ENCODE data around the gene KRT4.

The KRT4 gene

GRCh38 chr12:52821826-52822660 is 8.1 kb upstream of the KRT4 start:
- DNase-seq: no peak

GRCh38 chr12:52821071-52821730 is 7.3 kb upstream of the KRT4 start:
- no peak for DNase-seq

GRCh38 chr12:52820521-52820920 is 6.6 kb upstream of the KRT4 start:
- no peak for DNase-seq

- no peak for DNase-seq
These were observed 6.0 kb upstream of the KRT4 start for GRCh38 chr12:52819731-52820510.

GRCh38 chr12:52818887-52819420 is 5.0 kb upstream of the KRT4 start:
- no peak for DNase-seq

- no peak for DNase-seq
These were observed 4.5 kb upstream of the KRT4 start for GRCh38 chr12:52818388-52818787.

GRCh38 chr12:52817699-52818238 is 3.9 kb upstream of the KRT4 start:
- no peak for DNase-seq

- DNase-seq: no peak
These were observed 3.2 kb upstream of the KRT4 start for GRCh38 chr12:52817003-52817698.

GRCh38 chr12:52815676-52816588 is 2.0 kb upstream of the KRT4 start:
- DNase-seq: no peak

GRCh38 chr12:52815161-52815560 is 1.2 kb upstream of the KRT4 start:
- DNase-seq: no peak

- DNase-seq: no peak
These were observed 817 bp upstream of the KRT4 start for GRCh38 chr12:52814710-52815155.

- DNase-seq: no peak
These were observed 605 bp downstream of the KRT4 start for GRCh38 chr12:52813203-52813819.

- DNase-seq: no peak
These were observed 1.2 kb downstream of the KRT4 start for GRCh38 chr12:52812749-52813148.

GRCh38 chr12:52812073-52812400 is 1.9 kb downstream of the KRT4 start:
- DNase-seq: no peak

- DNase-seq: no peak
These were observed 2.5 kb downstream of the KRT4 start for GRCh38 chr12:52811191-52812072.

- no peak for DNase-seq
These were observed 3.4 kb downstream of the KRT4 start for GRCh38 chr12:52810554-52810953.

- no peak for DNase-seq
These were observed 4.8 kb downstream of the KRT4 start for GRCh38 chr12:52809166-52809565.

GRCh38 chr12:52808573-52809160 is 5.2 kb downstream of the KRT4 start:
- no peak for DNase-seq

Measured in suppressor macrophage (primary cell).